BLaER1 (cell line): ENCODE results near the gene KAT6B.

Source experiments
- H3K27ac ChIP-seq: shearing (Covaris generic); formaldehyde crosslinking; 2 replicates; pipeline ENCODE4 v1.8.1; 2022
- H3K27me3 ChIP-seq: shearing (Covaris generic); formaldehyde crosslinking; 2 replicates; pipeline ENCODE4 v1.8.1; 2022
- H3K36me3 ChIP-seq: shearing (Covaris generic); formaldehyde crosslinking; 2 replicates; pipeline ENCODE4 v1.8.1; 2022
- H3K4me1 ChIP-seq: shearing (Covaris generic); formaldehyde crosslinking; 2 replicates; pipeline ENCODE4 v1.8.1; 2022
- H3K4me2 ChIP-seq: shearing (Covaris generic); formaldehyde crosslinking; 2 replicates; pipeline ENCODE4 v1.8.1; 2022
- H3K4me3 ChIP-seq: shearing (Covaris generic); formaldehyde crosslinking; 2 replicates; pipeline ENCODE4 v1.8.1; 2022
- H3K9ac ChIP-seq: shearing (Covaris generic); formaldehyde crosslinking; 2 replicates; pipeline ENCODE4 v1.8.1; 2022
- H3K9me3 ChIP-seq: shearing (Covaris generic); formaldehyde crosslinking; 2 replicates; pipeline ENCODE4 v1.8.1; 2022
- H4K20me1 ChIP-seq: shearing (Covaris generic); formaldehyde crosslinking; 2 replicates; pipeline ENCODE4 v1.8.1; 2022
- Cebpa-rat ChIP-seq: shearing (Covaris generic); IDR thresholded peaks from 2 replicates; pipeline ENCODE4 v1.8.1; 2022

The KAT6B gene

DNA sequence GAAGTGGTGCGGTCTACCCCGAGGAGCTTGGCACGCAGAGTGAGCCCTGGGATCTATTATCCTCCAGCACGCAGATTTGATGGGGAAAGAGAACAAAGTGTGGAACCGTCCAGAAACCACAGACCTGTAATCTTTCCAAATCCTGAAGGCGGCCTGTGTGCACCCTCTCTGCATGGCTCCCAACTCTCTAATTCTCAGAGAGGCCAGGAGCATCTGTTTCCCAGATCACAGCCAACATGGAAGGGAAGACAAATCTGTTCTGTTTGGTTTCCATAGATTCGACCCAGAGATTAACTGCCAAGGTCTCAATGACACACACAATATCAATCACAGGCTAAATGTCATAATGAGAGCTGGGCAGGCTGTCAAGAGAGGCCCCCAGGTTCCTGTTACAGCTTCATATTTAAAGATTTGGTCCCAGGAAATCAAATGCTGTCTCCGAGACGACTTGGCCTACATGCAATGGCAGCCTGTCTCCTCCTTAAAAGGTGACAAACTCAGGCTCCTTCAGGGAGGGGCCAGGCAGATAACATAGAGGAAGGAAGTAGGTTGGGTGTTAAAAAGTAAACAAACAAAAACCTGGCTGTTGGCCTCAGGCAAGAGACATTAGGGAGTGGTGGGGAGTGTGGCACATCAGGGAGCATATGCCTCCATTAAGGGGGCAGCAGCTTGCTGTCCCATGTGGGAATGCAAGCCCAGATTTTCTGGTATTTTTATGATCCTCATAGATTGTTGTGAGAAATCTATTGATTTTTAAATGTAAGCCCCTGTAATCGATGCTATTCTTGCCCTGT is 236.3 kb downstream of the KAT6B start:
- TF ChIP-seq Cebpa-rat = no peak
- H3K4me3 ChIP-seq = no peak overlapping the region

DNA sequence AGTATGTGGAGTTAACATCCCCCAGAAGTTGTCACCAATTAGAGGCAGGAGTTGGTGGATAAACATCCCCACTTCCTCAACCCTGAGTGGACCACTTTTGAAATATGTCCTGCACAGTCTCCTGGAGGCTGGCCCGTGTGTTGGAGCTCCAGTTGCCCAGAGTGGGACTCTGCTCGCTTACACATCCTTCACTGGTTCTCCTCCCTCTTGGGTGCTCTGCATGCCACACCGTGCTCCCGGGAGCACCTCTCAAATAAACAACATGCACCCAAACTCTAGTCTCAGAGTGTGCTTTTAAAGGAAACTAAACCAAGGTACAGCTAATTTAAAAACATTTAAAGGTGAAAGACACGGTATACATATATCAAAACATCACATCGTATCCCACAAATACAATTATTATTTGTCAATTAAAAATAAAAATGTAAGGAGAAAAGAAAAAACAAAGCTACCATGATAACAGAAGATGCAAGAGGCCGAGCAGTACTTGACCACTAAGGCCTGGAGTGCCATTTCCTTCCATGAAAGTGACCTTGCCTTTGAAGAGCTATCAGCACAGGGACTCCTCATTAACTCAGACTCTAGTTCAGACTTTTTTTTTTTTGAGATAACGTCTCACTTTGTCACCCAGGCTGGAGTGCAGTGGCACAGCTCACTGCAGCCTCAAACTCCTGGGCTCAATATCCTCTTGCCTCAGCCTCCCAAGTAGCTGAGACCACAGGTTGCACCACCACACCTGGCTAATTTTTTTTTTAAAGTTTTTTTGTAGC is 237.2 kb downstream of the KAT6B start:
- Histone ChIP-seq H3K27ac (no peak overlapping the region), H3K4me1 (peaks cover 38% of the 10 kb centered on the region), H3K4me2 (no peak overlapping the region), H3K9ac (no peak overlapping the region), H3K9me3 (no peaks in the 10 kb centered on the region), H4K20me1 (no peaks in the 10 kb centered on the region), H3K36me3 (no peaks in the 10 kb centered on the region), H3K27me3 (no peaks in the 10 kb centered on the region), H3K4me3 (no peak overlapping the region)
- no peak for TF ChIP-seq Cebpa-rat

More for the DNA sequence above, 236.3 kb downstream of the KAT6B start:
- Histone ChIP-seq H4K20me1 (no peaks in the 10 kb centered on the region), H3K4me2 (peak overlapping the region; percentile 64), H3K9ac (no peak overlapping the region), H3K4me1 (peaks cover 38% of the 10 kb centered on the region), H3K27ac (0 out of 2 replicates have a peak overlapping the region, but pooled peaks have one; percentile 2), H3K27me3 (no peaks in the 10 kb centered on the region), H3K9me3 (no peaks in the 10 kb centered on the region), H3K36me3 (no peaks in the 10 kb centered on the region)

DNA sequence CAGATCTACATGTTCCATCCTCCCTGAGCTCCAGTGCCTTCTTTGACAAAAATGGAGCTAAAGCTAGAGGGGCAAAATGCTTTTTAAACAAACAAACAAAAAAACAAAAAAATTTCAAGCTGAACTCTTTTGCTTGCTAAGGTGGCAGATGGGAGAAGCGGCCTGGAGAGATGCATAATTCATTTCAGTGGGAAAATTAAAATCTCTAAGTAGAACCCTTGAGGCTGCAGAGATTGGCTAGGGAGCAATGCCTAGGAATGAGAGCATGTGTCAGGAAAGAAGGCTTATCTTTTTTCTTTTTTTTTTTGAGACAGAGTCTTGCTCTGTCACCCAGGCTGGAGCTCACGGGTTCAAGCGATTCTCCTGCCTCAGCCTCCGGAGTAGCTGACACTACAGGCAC is 238.7 kb downstream of the KAT6B start:
- TF ChIP-seq Cebpa-rat = no peak
- peak overlapping the region; percentile 49 for H3K9ac ChIP-seq
- no peak overlapping the region for H3K27ac ChIP-seq

DNA sequence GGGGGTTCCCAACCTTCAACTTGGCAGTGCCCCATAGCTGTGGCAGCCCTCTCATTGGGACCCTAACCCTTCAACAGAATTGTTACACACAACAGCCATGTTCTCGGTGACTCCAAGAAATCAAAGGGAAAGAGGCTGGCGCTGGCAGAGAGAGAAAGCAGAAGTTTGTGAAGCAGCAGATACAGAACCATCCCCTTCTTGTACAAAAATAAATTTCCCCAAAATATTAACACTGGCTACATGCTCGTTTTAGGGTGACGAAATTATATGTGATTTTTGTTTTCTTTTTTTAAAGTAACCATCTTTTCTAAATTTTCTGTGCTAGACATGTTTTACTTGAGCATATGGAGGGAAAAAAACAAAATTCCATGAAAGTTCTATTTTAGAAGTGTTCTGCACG is 239.9 kb downstream of the KAT6B start:
- Histone ChIP-seq H3K27me3 (no peaks in the 10 kb centered on the region), H3K9ac (no peak overlapping the region), H3K4me1 (peaks cover 44% of the 10 kb centered on the region), H3K4me2 (no peak overlapping the region), H3K4me3 (no peak overlapping the region), H3K27ac (no peak overlapping the region), H3K9me3 (no peaks in the 10 kb centered on the region; the same call in 1 of the 2 replicates), H4K20me1 (no peaks in the 10 kb centered on the region), H3K36me3 (no peaks in the 10 kb centered on the region)
- no peak for TF ChIP-seq Cebpa-rat

More for the DNA sequence above, 238.7 kb downstream of the KAT6B start:
- no peaks in the 10 kb centered on the region for H3K36me3 ChIP-seq
- H4K20me1 ChIP-seq = no peaks in the 10 kb centered on the region
- H3K27me3 ChIP-seq = no peaks in the 10 kb centered on the region
- H3K4me3 ChIP-seq = no peak overlapping the region
- no peaks in the 10 kb centered on the region for H3K9me3 ChIP-seq
- peaks cover 47% of the 10 kb centered on the region for H3K4me1 ChIP-seq
- peak overlapping the region; percentile 32 for H3K4me2 ChIP-seq

DNA sequence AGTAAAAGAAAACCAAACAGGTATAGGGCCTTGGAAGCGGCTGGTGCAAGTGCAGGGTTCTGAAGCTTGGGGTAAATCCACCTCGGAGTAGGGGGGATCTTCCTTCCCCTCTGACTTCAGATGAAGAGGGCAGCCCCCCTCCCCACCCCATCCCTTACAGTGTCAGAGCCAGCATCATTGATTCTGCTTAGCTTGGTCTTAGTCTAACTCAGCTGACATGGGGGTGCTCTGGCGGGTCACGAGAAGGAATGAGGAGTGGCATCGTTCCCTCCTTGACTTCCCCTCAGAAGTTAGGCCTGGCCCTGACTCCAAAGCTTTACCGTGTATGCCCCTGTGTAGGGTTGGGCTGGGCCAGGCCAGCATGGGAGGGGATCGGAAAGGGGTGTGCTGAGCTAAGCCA is 240.9 kb downstream of the KAT6B start:
- Histone ChIP-seq H3K27me3 (no peaks in the 10 kb centered on the region), H4K20me1 (no peaks in the 10 kb centered on the region), H3K4me3 (no peak overlapping the region), H3K9ac (no peak overlapping the region), H3K36me3 (no peaks in the 10 kb centered on the region), H3K4me2 (no peak overlapping the region), H3K9me3 (no peaks in the 10 kb centered on the region; the same call in 1 of the 2 replicates), H3K27ac (no peak overlapping the region), H3K4me1 (peaks cover 34% of the 10 kb centered on the region)
- TF ChIP-seq Cebpa-rat = no peak

DNA sequence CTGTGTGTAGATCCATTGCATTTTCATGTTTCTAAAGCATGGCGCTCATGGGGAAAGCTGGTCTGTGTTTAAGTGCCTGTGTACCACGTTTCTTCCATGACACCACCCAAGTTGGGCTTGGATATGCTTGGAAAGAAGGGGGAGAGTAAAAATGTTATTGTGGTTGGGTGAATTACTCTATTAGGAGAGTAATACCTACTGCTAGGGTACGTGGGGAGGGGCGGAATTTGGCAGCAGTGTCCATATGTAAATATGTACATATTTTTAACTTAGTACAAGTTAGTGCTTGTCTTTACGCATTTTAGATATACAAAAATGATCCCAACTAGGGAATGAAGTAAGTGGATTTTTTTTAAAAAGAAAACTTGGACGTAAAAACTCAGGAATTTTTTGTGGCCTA is 242.1 kb downstream of the KAT6B start:
- Histone ChIP-seq H3K27me3 (no peaks in the 10 kb centered on the region), H3K4me1 (peaks cover 26% of the 10 kb centered on the region), H3K4me3 (no peak overlapping the region), H3K4me2 (no peak overlapping the region), H3K9ac (no peak overlapping the region), H3K36me3 (no peaks in the 10 kb centered on the region), H4K20me1 (no peaks in the 10 kb centered on the region), H3K27ac (no peak overlapping the region), H3K9me3 (no peaks in the 10 kb centered on the region; the same call in 1 of the 2 replicates)
- TF ChIP-seq Cebpa-rat = no peak

DNA sequence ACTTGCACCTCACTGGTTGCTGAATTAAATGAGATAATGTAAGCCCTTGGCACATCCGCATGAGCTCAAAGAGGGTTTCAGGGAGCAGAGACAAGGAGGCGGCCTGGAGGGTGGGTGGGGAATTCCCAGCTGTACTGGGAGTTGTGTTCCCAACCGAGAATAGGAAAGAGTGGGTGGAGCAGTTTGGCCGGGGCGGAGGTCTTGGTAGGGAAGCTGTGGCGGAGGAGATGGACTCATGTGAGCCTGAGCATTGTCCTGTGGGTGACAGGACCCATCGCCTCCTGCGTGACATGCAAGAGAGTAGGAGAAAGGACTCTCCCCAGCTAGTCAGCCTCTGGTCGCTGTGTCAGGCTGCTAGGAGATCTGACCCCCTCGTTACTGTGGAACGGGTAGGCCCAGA is 244.1 kb downstream of the KAT6B start:
- no peak for TF ChIP-seq Cebpa-rat
- H3K9ac ChIP-seq = no peak overlapping the region
- H3K4me3 ChIP-seq = no peak overlapping the region
- no peaks in the 10 kb centered on the region; the same call in 1 of the 2 replicates for H3K9me3 ChIP-seq
- no peak overlapping the region for H3K4me2 ChIP-seq
- H3K36me3 ChIP-seq = no peaks in the 10 kb centered on the region
- no peaks in the 10 kb centered on the region for H4K20me1 ChIP-seq
- peaks cover 12% of the 10 kb centered on the region for H3K4me1 ChIP-seq
- no peak overlapping the region for H3K27ac ChIP-seq
- H3K27me3 ChIP-seq = no peaks in the 10 kb centered on the region

DNA sequence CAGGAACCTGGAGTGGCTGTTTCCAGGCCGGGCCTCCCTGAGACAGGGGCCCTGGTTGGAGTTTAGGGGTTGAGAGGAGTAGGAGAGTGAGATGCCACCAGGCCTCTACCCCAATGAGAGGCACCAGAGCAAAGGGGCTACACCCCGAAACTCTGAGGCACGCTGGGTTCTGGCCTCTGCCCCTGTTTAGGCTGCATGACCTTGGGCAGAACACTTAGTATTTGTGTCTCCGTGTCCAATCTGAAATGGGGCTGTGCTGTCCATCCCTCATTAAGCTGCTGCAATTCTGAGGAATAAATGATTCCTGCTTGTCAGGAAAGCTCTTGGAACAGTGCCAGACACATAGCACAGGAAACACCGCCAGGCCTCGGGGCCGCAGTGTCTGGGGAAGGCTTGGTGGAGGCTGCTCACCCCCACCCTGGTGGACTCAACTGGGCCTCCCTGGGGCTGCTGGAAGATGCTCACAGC is 244.6 kb downstream of the KAT6B start:
- H3K4me2 ChIP-seq = no peak overlapping the region
- no peaks in the 10 kb centered on the region for H4K20me1 ChIP-seq
- no peak for TF ChIP-seq Cebpa-rat
- H3K4me3 ChIP-seq = no peak overlapping the region
- no peaks in the 10 kb centered on the region for H3K36me3 ChIP-seq
- H3K9me3 ChIP-seq = no peaks in the 10 kb centered on the region; the same call in 1 of the 2 replicates
- no peak overlapping the region for H3K9ac ChIP-seq
- H3K27me3 ChIP-seq = no peaks in the 10 kb centered on the region
- peaks cover 10% of the 10 kb centered on the region for H3K4me1 ChIP-seq
- no peak overlapping the region for H3K27ac ChIP-seq

DNA sequence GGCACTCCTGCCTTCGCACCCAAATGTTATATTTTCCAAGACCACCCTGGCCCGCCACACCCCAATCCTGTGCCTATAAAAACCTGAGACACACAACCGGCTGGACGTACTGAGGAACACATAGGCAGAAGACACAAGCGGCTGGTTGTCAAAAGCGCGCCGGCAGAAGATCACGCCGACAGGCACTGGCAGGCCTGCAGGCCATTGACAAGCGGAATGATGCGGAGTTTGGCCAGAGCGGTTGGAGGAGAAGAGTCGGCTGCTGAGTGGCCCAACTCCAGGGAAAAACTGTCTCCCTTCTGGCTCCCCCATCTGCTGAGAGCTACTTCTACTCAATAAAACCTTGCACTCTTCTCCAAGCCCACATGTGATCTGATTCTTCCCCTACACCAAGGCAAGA is 245.4 kb downstream of the KAT6B start:
- Histone ChIP-seq H3K27me3 (no peaks in the 10 kb centered on the region), H3K36me3 (no peaks in the 10 kb centered on the region), H3K4me2 (no peak overlapping the region)

DNA sequence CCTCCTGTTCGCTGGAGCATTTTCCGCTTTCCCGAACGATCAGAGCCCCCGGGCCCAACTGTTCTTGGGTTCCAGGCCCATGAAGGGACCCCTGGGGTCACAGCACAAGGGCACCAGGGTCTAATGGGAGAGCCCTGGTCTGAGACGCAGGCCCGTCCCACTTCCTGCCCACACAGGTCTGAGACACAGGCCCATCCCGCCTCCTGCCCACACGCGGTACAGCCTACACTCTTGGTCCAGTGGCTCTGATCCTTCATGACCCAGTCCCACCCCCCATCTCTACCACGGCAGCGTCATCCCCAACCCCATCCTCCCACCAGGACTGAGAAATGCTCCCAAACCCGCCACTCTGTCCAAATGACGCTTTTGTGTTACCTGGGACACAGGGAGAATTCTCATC is 246.3 kb downstream of the KAT6B start:
- Histone ChIP-seq H3K4me3 (no peak overlapping the region), H3K27me3 (no peaks in the 10 kb centered on the region)

More for the DNA sequence above, 245.4 kb downstream of the KAT6B start:
- Histone ChIP-seq H3K4me3 (no peak overlapping the region), H3K9me3 (no peaks in the 10 kb centered on the region; the same call in 1 of the 2 replicates), H3K4me1 (peaks cover 10% of the 10 kb centered on the region), H4K20me1 (no peaks in the 10 kb centered on the region), H3K9ac (no peak overlapping the region), H3K27ac (no peak overlapping the region)
- TF ChIP-seq Cebpa-rat = no peak

More for the DNA sequence above, 246.3 kb downstream of the KAT6B start:
- no peaks in the 10 kb centered on the region for H3K36me3 ChIP-seq
- H3K4me1 ChIP-seq = peaks cover 10% of the 10 kb centered on the region
- H3K4me2 ChIP-seq = no peak overlapping the region
- no peaks in the 10 kb centered on the region for H4K20me1 ChIP-seq
- TF ChIP-seq Cebpa-rat = no peak
- H3K9ac ChIP-seq = no peak overlapping the region
- H3K9me3 ChIP-seq = no peaks in the 10 kb centered on the region; the same call in 1 of the 2 replicates
- no peak overlapping the region for H3K27ac ChIP-seq
